NCI-H82 (cell line): ENCODE data around the gene SLITRK3.
"Not testable (repeated sequence)": the region's sequence is repeated elsewhere in the genome, so short reads cannot be mapped to it uniquely, and the experiment has no call there.

ENCODE experiments used
- DNase-seq: peaks from one replicate; lab custom pipeline; 2025; lab: John Stamatoyannopoulos, UW

Gene SLITRK3

GRCh38 chr3:165191491-165191890 lies 4.7 kb downstream of the SLITRK3 start:
- no peak for DNase-seq

- no peak for DNase-seq
Measured at GRCh38 chr3:165188452-165188851, 7.7 kb downstream of the SLITRK3 start.

- DNase-seq: peak; percentile 90
Measured at GRCh38 chr3:165185707-165186327, 10.4 kb downstream of the SLITRK3 start.

GRCh38 chr3:165181556-165181955 lies 14.6 kb downstream of the SLITRK3 start:
- no peak for DNase-seq

GRCh38 chr3:165170236-165170635 lies 25.9 kb downstream of the SLITRK3 start:
- DNase-seq: no peak

- no peak for DNase-seq
Measured at GRCh38 chr3:165169368-165169767, 26.8 kb downstream of the SLITRK3 start.

- DNase-seq: no peak
Measured at GRCh38 chr3:165162883-165163282, 33.3 kb downstream of the SLITRK3 start.

GRCh38 chr3:165159760-165160421 lies 36.3 kb downstream of the SLITRK3 start:
- no peak for DNase-seq

- DNase-seq: no peak
Measured at GRCh38 chr3:165158011-165158410, 38.2 kb downstream of the SLITRK3 start.

- no peak for DNase-seq
Measured at GRCh38 chr3:165156757-165157420, 39.3 kb downstream of the SLITRK3 start.

GRCh38 chr3:165148876-165149441 lies 47.2 kb downstream of the SLITRK3 start:
- no peak for DNase-seq

- DNase-seq: no peak
Measured at GRCh38 chr3:165144271-165144670, 51.9 kb downstream of the SLITRK3 start.

GRCh38 chr3:165139918-165140317 lies 56.3 kb downstream of the SLITRK3 start:
- not testable (repeated sequence) for DNase-seq
